Activated CD4-positive, alpha-beta T cell treated with anti-CD3 and anti-CD28 coated beads, Interleukin-2, amount 10 ng/mL, durations not matched to agents 7 days and 5 days (primary cell): ENCODE data around the gene CYP2A7. TPM values are rescaled to one million over a fixed set of nuclear protein-coding genes. Genes with fewer than 3 reads are reported as not detected.
A peak's percentile ranks its signal among the peaks of the same experiment; 100 is the strongest.
"Not testable (repeated sequence)": the region's sequence is repeated elsewhere in the genome, so short reads cannot be mapped to it uniquely, and the experiment has no call there.

Experiments used
- CTCF ChIA-PET: fragments of 350-600 bp; sonication (Branson Sonifier 250); formaldehyde crosslinking; loops from one replicate; lab custom pipeline; 2021; ENCODE audit warnings: antibody characterized with exemption; lab: Charles Lee
- POLR2A ChIA-PET: fragments of 350-600 bp; sonication (Branson Sonifier 250); formaldehyde crosslinking; loops from one replicate; lab custom pipeline; 2021; ENCODE audit warnings: antibody characterized with exemption; lab: Charles Lee
- DNase-seq: peaks from one replicate; pipeline ENCODE4 v3.0.0-alpha.2; 2020
- H3K27ac Mint-ChIP-seq: one replicate; pipeline ENCODE4 v1.8.0; 2021; ENCODE audit warnings: mild to moderate bottlenecking, moderate library complexity, mixed read lengths
- H3K27me3 Mint-ChIP-seq: one replicate; pipeline ENCODE4 v1.8.0; 2021; ENCODE audit warnings: mixed read lengths
- H3K36me3 Mint-ChIP-seq: one replicate; pipeline ENCODE4 v1.8.0; 2021; ENCODE audit warnings: low read depth, mixed read lengths
- H3K4me1 Mint-ChIP-seq: one replicate; pipeline ENCODE4 v1.8.0; 2021; ENCODE audit warnings: mixed read lengths
- H3K4me3 Mint-ChIP-seq: one replicate; pipeline ENCODE4 v1.8.0; 2021; ENCODE audit warnings: mild to moderate bottlenecking, moderate library complexity, mixed read lengths
- H3K9me3 Mint-ChIP-seq: one replicate; pipeline ENCODE4 v1.8.0; 2021; ENCODE audit warnings: mixed read lengths
- total RNA-seq, 2 experiments: library from RNA; stranded (reverse); gene quantifications; one replicate each; pipeline ENCODE4 v1.2.3, GENCODE V29; 2021

CYP2A7 gene
- total RNA-seq, 2 experiments from 2014 or later, result not detected

- H3K4me1 Mint-ChIP-seq, H3K27ac Mint-ChIP-seq, H3K9me3 Mint-ChIP-seq, H3K36me3 Mint-ChIP-seq, CTCF ChIA-PET, H3K4me3 Mint-ChIP-seq, POLR2A ChIA-PET, DNase-seq: not testable (repeated sequence)
- H3K27me3 Mint-ChIP-seq, result peaks cover 33% of the 10 kb centered on the region
Measured at GRCh38 chr19:40884187-40884931, 2.3 kb upstream of the CYP2A7 start.

GRCh38 chr19:40879349-40879748, 2.7 kb downstream of the CYP2A7 start:
- DNase-seq, H3K36me3 Mint-ChIP-seq, H3K27ac Mint-ChIP-seq, POLR2A ChIA-PET, CTCF ChIA-PET, H3K4me3 Mint-ChIP-seq, H3K9me3 Mint-ChIP-seq: not testable (repeated sequence)
- Mint-ChIP-seq H3K4me1 (peaks cover 22% of the 10 kb centered on the region), H3K27me3 (peaks cover 40% of the 10 kb centered on the region)

GRCh38 chr19:40875526-40875951, 6.5 kb downstream of the CYP2A7 start:
- H3K27ac Mint-ChIP-seq, result peak overlapping the region; percentile 52
- POLR2A ChIA-PET, CTCF ChIA-PET, H3K9me3 Mint-ChIP-seq, H3K36me3 Mint-ChIP-seq: not testable (repeated sequence)
- peaks cover 46% of the 10 kb centered on the region for H3K27me3 Mint-ChIP-seq
- DNase-seq, result peak; percentile 88
- H3K4me3 Mint-ChIP-seq, result peak overlapping the region; percentile 40
- H3K4me1 Mint-ChIP-seq, result peaks cover 20% of the 10 kb centered on the region

GRCh38 chr19:40874874-40875273, 7.2 kb downstream of the CYP2A7 start:
- peak overlapping the region; percentile 40 for H3K4me3 Mint-ChIP-seq
- H3K9me3 Mint-ChIP-seq, POLR2A ChIA-PET, CTCF ChIA-PET, DNase-seq, H3K36me3 Mint-ChIP-seq, H3K27ac Mint-ChIP-seq: not testable (repeated sequence)
- H3K4me1 Mint-ChIP-seq, result peaks cover 20% of the 10 kb centered on the region
- H3K27me3 Mint-ChIP-seq, result peaks cover 50% of the 10 kb centered on the region

- H3K36me3 Mint-ChIP-seq, DNase-seq, H3K4me3 Mint-ChIP-seq, CTCF ChIA-PET, H3K27ac Mint-ChIP-seq, POLR2A ChIA-PET: not testable (repeated sequence)
- peaks cover 20% of the 10 kb centered on the region for H3K4me1 Mint-ChIP-seq
- peaks cover 10% of the 10 kb centered on the region for H3K9me3 Mint-ChIP-seq
- H3K27me3 Mint-ChIP-seq, result peaks cover 44% of the 10 kb centered on the region
Measured at GRCh38 chr19:40873873-40874272, 8.2 kb downstream of the CYP2A7 start.

GRCh38 chr19:40872209-40872608, 9.8 kb downstream of the CYP2A7 start:
- H3K4me1 Mint-ChIP-seq, result peaks cover 20% of the 10 kb centered on the region
- peaks cover 10% of the 10 kb centered on the region for H3K9me3 Mint-ChIP-seq
- no peak for DNase-seq
- no peak overlapping the region for H3K4me3 Mint-ChIP-seq
- no peak overlapping the region for H3K27ac Mint-ChIP-seq
- peaks cover 4% of the 10 kb centered on the region for H3K36me3 Mint-ChIP-seq
- H3K27me3 Mint-ChIP-seq, result peaks cover 40% of the 10 kb centered on the region
- ChIA-PET CTCF (interaction anchor here (1.0 kb wide), 1 partner anchor 209 kb away, joined by 4 read pairs; no protein-coding TSS in a partner anchor), POLR2A (interaction anchor here (0.7 kb wide), 1 partner anchor 41 kb away, joined by 3 read pairs; no protein-coding TSS in a partner anchor)

- CTCF ChIA-PET, result interaction anchor here (0.5 to 0.9 kb wide), 2 partner anchors 80 to 169 kb away, joined by 3 read pairs; no protein-coding TSS in a partner anchor
- H3K27me3 Mint-ChIP-seq, result peaks cover 29% of the 10 kb centered on the region
Measured at GRCh38 chr19:40867701-40868100, 14.3 kb downstream of the CYP2A7 start.

GRCh38 chr19:40864739-40865496, 17.1 kb downstream of the CYP2A7 start:
- POLR2A ChIA-PET, H3K4me1 Mint-ChIP-seq, H3K9me3 Mint-ChIP-seq, H3K36me3 Mint-ChIP-seq, H3K27ac Mint-ChIP-seq, H3K4me3 Mint-ChIP-seq, DNase-seq: not testable (repeated sequence)
- CTCF ChIA-PET, result interaction anchor here (0.7 kb wide), 2 partner anchors 17 to 201 kb away, joined by 3 read pairs; partner anchors contain the start of gene CYP2A7
- peaks cover 17% of the 10 kb centered on the region for H3K27me3 Mint-ChIP-seq

More at GRCh38 chr19:40867701-40868100, 14.3 kb downstream of the CYP2A7 start:
- DNase-seq, result no peak
- Mint-ChIP-seq H3K27ac (no peak overlapping the region), H3K36me3 (no peaks in the 10 kb centered on the region), H3K9me3 (peaks cover 4% of the 10 kb centered on the region), H3K4me1 (no peaks in the 10 kb centered on the region), H3K4me3 (no peak overlapping the region)
- POLR2A ChIA-PET, result no interaction called here

GRCh38 chr19:40862785-40863184, 19.2 kb downstream of the CYP2A7 start:
- no peaks in the 10 kb centered on the region for H3K4me1 Mint-ChIP-seq
- no peak overlapping the region for H3K27ac Mint-ChIP-seq
- H3K4me3 Mint-ChIP-seq, result no peak overlapping the region
- no peak for DNase-seq
- ChIA-PET POLR2A (no interaction called here), CTCF (no interaction called here)
- no peaks in the 10 kb centered on the region for H3K36me3 Mint-ChIP-seq
- H3K27me3 Mint-ChIP-seq, result peaks cover 20% of the 10 kb centered on the region
- H3K9me3 Mint-ChIP-seq, result no peaks in the 10 kb centered on the region

- CTCF ChIA-PET, result no interaction called here
- H3K4me3 Mint-ChIP-seq, result no peak overlapping the region
- POLR2A ChIA-PET, result no interaction called here
- no peaks in the 10 kb centered on the region for H3K36me3 Mint-ChIP-seq
- peaks cover 18% of the 10 kb centered on the region for H3K27me3 Mint-ChIP-seq
- H3K27ac Mint-ChIP-seq, result no peak overlapping the region
- no peaks in the 10 kb centered on the region for H3K4me1 Mint-ChIP-seq
- H3K9me3 Mint-ChIP-seq, result no peaks in the 10 kb centered on the region
- DNase-seq, result no peak
Measured at GRCh38 chr19:40862333-40862732, 19.7 kb downstream of the CYP2A7 start.

- H3K4me3 Mint-ChIP-seq, result no peak overlapping the region
- POLR2A ChIA-PET, result no interaction called here
- DNase-seq, result no peak
- no peak overlapping the region for H3K27ac Mint-ChIP-seq
- H3K27me3 Mint-ChIP-seq, result peaks cover 14% of the 10 kb centered on the region
- H3K4me1 Mint-ChIP-seq, result no peaks in the 10 kb centered on the region
- no peaks in the 10 kb centered on the region for H3K9me3 Mint-ChIP-seq
- CTCF ChIA-PET, result no interaction called here
- H3K36me3 Mint-ChIP-seq, result no peaks in the 10 kb centered on the region
Measured at GRCh38 chr19:40858109-40858508, 23.9 kb downstream of the CYP2A7 start.

GRCh38 chr19:40852467-40853152, 29.4 kb downstream of the CYP2A7 start:
- H3K4me3 Mint-ChIP-seq, CTCF ChIA-PET, H3K9me3 Mint-ChIP-seq, DNase-seq, H3K27ac Mint-ChIP-seq, POLR2A ChIA-PET, H3K36me3 Mint-ChIP-seq: not testable (repeated sequence)
- peaks cover 38% of the 10 kb centered on the region for H3K27me3 Mint-ChIP-seq
- H3K4me1 Mint-ChIP-seq, result peaks cover 12% of the 10 kb centered on the region
